IPS-15b (cell line): ENCODE measurements around the gene CLSTN1.

Source experiments
- H3K27me3 ChIP-seq: one replicate; pipeline ENCODE4 v1.6.1; 2013; ENCODE audit warnings: low read length; ENCODE audit not compliant: control insufficient read depth, insufficient read depth
- H3K36me3 ChIP-seq: one replicate; pipeline ENCODE4 v1.6.1; 2013; ENCODE audit warnings: low read length; ENCODE audit not compliant: control insufficient read depth, insufficient read depth
- H3K4me1 ChIP-seq: one replicate; pipeline ENCODE4 v1.6.1; 2013; ENCODE audit warnings: mild to moderate bottlenecking, low read length; ENCODE audit not compliant: control insufficient read depth, insufficient read depth
- H3K4me3 ChIP-seq: one replicate; pipeline ENCODE4 v1.5.1; 2013; ENCODE audit warnings: low read depth, low read length
- H3K9ac ChIP-seq: one replicate; pipeline ENCODE4 v1.6.1; 2013; ENCODE audit warnings: low read depth, mild to moderate bottlenecking, low read length
- H3K9me3 ChIP-seq: one replicate; pipeline ENCODE4 v1.6.1; 2013; ENCODE audit warnings: mild to moderate bottlenecking, low read length; ENCODE audit not compliant: control insufficient read depth, insufficient read depth

The CLSTN1 gene

GRCh38 chr1:9746651-9747050 is 77.1 kb downstream of the CLSTN1 start:
- peaks cover 45% of the 10 kb centered on the region for H3K36me3 ChIP-seq
- no peaks in the 10 kb centered on the region for H3K4me1 ChIP-seq
- no peak overlapping the region for H3K4me3 ChIP-seq
- no peaks in the 10 kb centered on the region for H3K9me3 ChIP-seq
- H3K27me3 ChIP-seq = no peaks in the 10 kb centered on the region
- no peak overlapping the region for H3K9ac ChIP-seq

DNA sequence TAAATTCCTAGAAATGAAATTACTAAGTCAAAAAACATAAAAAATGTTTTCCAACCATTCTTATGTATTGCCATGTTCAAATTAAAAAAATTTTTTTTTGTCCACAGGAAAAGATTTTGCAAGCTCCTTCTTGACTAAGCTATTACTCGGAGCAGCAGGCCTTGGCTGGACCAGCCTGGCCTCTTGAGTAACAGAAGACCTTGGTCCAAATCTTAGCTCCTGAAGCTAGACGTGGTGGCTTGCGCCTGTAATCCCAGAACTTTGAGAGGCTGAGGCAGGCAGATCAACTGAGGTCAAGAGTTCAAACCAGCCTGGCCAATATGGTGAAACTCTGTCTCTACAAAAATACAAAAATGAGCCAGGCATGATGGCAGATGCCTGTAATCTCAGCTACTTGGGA is 77.6 kb downstream of the CLSTN1 start:
- Histone ChIP-seq H3K4me3 (no peak overlapping the region), H3K9ac (no peak overlapping the region), H3K27me3 (no peaks in the 10 kb centered on the region), H3K9me3 (no peaks in the 10 kb centered on the region), H3K4me1 (no peaks in the 10 kb centered on the region), H3K36me3 (peaks cover 45% of the 10 kb centered on the region)

GRCh38 chr1:9744106-9744799 is 79.5 kb downstream of the CLSTN1 start:
- Histone ChIP-seq H3K9me3 (no peaks in the 10 kb centered on the region), H3K9ac (no peak overlapping the region), H3K4me1 (no peaks in the 10 kb centered on the region), H3K4me3 (no peak overlapping the region), H3K27me3 (no peaks in the 10 kb centered on the region), H3K36me3 (peaks cover 48% of the 10 kb centered on the region)

GRCh38 chr1:9737671-9738070 is 86.1 kb downstream of the CLSTN1 start:
- Histone ChIP-seq H3K9ac (no peak overlapping the region), H3K4me3 (no peak overlapping the region), H3K9me3 (no peaks in the 10 kb centered on the region), H3K27me3 (no peaks in the 10 kb centered on the region), H3K36me3 (peaks cover 69% of the 10 kb centered on the region), H3K4me1 (no peaks in the 10 kb centered on the region)

GRCh38 chr1:9737057-9737456 is 86.7 kb downstream of the CLSTN1 start:
- Histone ChIP-seq H3K9ac (no peak overlapping the region), H3K4me1 (no peaks in the 10 kb centered on the region), H3K36me3 (peaks cover 72% of the 10 kb centered on the region), H3K4me3 (no peak overlapping the region), H3K9me3 (no peaks in the 10 kb centered on the region), H3K27me3 (no peaks in the 10 kb centered on the region)

DNA sequence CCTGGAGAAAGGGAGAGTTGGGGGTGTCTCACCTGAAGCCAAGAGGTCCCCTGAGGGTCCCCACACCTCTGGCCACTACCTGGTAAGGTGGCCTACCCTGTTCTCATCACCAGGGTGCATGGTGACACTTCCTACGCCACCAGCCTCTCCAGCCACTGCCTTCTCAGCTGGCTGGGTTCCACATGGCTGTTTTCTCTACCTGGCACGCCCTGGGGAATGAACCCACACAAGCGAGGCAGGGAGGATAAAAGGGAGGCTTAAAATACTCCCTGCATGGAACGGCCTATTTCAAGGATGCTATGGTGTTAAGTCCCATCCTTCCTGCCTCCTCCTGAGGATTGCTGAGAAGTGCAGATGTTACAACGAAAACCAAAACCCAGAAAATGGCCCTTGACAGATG is 87.5 kb downstream of the CLSTN1 start:
- Histone ChIP-seq H3K36me3 (peaks cover 73% of the 10 kb centered on the region), H3K4me3 (no peak overlapping the region), H3K9ac (no peak overlapping the region), H3K9me3 (no peaks in the 10 kb centered on the region), H3K27me3 (no peaks in the 10 kb centered on the region), H3K4me1 (no peaks in the 10 kb centered on the region)

GRCh38 chr1:9735800-9736199 is 88.0 kb downstream of the CLSTN1 start:
- Histone ChIP-seq H3K4me3 (no peak overlapping the region), H3K4me1 (no peaks in the 10 kb centered on the region), H3K36me3 (peaks cover 73% of the 10 kb centered on the region), H3K27me3 (no peaks in the 10 kb centered on the region), H3K9me3 (no peaks in the 10 kb centered on the region), H3K9ac (no peak overlapping the region)

DNA sequence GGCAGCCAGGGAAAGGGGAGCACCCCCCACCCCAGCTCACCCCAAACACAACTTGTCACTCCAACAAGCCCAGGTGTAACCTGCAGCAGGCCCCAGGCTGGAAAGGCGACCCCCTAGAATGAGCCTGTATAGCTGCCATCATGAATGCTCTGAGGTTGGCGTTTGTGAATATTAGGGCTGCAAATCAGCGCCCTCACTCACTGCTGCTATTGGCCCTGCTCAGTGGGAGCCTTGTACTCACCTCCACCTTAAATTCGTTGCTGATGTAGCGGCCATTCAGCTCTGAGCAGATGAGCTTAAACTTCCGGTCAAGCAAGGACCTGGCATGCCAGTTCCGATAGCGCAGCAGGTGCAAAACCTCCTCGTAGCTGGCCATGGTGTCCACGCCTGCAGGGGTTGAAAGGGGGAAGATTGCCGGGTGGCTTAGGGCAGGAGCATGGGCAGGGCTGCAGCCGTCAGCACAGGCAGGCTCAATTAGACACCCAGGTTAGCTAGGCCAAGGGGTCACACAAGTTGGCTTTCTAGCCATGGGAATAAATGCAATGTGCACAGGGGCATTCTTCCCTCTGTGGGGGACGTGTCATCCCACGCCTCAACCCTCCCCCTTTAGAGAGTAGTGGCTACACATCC is 90.5 kb downstream of the CLSTN1 start:
- H3K4me1 ChIP-seq = no peaks in the 10 kb centered on the region
- H3K9ac ChIP-seq = no peak overlapping the region
- H3K4me3 ChIP-seq = no peak overlapping the region
- peaks cover 78% of the 10 kb centered on the region for H3K36me3 ChIP-seq
- no peaks in the 10 kb centered on the region for H3K27me3 ChIP-seq
- H3K9me3 ChIP-seq = no peaks in the 10 kb centered on the region

GRCh38 chr1:9732123-9732971 is 91.4 kb downstream of the CLSTN1 start:
- H3K27me3 ChIP-seq = no peaks in the 10 kb centered on the region
- H3K36me3 ChIP-seq = peaks cover 78% of the 10 kb centered on the region
- no peaks in the 10 kb centered on the region for H3K9me3 ChIP-seq
- H3K9ac ChIP-seq = no peak overlapping the region
- H3K4me3 ChIP-seq = no peak overlapping the region
- H3K4me1 ChIP-seq = no peaks in the 10 kb centered on the region

DNA sequence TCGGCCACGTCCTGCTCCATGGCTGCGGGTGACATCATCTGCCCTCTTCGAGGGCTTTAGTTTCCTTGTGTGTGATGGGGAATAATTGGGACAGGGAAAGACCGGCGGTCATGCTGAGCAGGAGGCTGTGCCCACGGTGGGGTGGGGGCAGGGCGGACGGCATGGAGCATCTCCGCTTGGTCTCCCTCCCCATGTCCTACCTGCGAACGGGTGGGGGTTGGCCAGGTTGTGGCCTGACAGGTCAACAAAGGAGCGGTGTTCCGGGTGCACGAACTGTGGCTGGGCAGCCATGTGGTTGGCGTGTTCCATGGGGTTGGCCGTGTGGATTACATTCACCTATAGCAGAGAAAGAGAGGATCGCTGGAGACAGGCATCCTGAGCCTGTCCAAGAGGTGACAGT is 92.2 kb downstream of the CLSTN1 start:
- Histone ChIP-seq H3K36me3 (peaks cover 79% of the 10 kb centered on the region), H3K9me3 (no peaks in the 10 kb centered on the region), H3K4me3 (no peak overlapping the region), H3K9ac (no peak overlapping the region), H3K27me3 (no peaks in the 10 kb centered on the region), H3K4me1 (no peaks in the 10 kb centered on the region)

DNA sequence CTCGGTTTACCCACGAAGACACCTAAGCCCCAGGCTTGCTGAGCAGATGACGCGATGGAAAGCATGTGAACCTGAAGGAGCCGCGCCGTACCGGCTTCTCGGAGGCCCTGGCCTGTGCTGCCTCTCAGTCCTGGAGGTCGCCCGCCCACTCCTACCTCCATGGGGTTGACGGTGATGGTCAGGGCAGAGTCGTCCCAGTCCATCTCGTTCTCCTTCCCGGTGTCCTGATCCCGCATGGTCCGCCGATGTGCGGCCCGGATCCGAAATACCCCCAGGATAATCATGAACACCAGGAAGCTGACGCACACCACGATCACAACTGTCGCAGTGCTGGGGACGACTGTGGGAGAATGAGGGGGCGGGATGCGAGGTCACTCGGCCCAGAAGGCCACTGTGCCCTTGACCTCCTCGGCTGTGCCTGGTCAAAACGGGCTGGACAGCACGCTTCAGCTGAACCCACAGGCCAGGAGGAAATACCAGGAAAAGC is 92.7 kb downstream of the CLSTN1 start:
- H3K9ac ChIP-seq = no peak overlapping the region
- H3K4me1 ChIP-seq = no peaks in the 10 kb centered on the region
- H3K36me3 ChIP-seq = peaks cover 76% of the 10 kb centered on the region
- no peak overlapping the region for H3K4me3 ChIP-seq
- no peaks in the 10 kb centered on the region for H3K9me3 ChIP-seq
- H3K27me3 ChIP-seq = no peaks in the 10 kb centered on the region
